ENCODE results near the gene RNF115. TPM values are rescaled to one million over a fixed set of nuclear protein-coding genes. Genes with fewer than 3 reads are reported as not detected.

Gene RNF115
- total and polyA plus RNA-seq, 2 of the 13 experiments (the other 11 are each of a cell fraction or from before 2014, with no cell fraction given), result 6.0 to 10.1 TPM

DNA sequence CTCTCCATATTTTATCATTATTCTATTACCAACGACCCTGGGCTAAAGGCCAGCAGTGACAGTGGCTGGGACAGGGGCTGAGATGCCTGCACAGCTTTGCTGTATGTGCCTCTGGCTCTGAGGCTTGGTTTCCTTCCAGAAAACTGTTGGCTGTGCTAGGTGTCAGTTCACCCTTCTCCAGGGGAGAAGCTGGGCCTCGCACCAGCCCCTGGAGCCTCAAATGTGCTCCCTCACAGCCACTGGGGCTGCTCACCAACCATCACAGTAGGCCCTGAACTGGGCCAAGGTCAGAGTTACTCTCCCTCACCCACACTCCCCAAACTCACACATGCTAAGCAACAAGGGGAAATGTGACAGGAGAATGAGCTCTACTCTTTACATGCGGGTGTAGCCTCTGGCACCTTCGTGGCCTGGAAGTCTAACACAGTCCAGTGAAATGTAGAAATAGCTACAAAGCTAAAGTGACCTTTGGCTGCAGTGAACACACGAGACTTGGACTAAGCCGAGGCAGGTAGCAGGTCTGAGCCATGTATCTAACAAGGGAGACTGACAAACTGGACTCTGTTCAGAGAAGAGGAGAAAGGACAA lies 109.3 kb downstream of the RNF115 start (continued):
- no peak for TF ChIP-seq NR2F2 (IDR thresholded peaks at IDR 0.05; ENCODE audit: borderline replicate concordance, low read depth)
- TF ChIP-seq ZFP91 (CRISPR knock-in tag; IDR thresholded peaks at IDR 0.05; ENCODE audit: borderline replicate concordance), result peak; percentile 29
- TF ChIP-seq ZNF547 (CRISPR knock-in tag; IDR thresholded peaks at IDR 0.05), result peak; percentile 88
- TF ChIP-seq, protein P1, sequence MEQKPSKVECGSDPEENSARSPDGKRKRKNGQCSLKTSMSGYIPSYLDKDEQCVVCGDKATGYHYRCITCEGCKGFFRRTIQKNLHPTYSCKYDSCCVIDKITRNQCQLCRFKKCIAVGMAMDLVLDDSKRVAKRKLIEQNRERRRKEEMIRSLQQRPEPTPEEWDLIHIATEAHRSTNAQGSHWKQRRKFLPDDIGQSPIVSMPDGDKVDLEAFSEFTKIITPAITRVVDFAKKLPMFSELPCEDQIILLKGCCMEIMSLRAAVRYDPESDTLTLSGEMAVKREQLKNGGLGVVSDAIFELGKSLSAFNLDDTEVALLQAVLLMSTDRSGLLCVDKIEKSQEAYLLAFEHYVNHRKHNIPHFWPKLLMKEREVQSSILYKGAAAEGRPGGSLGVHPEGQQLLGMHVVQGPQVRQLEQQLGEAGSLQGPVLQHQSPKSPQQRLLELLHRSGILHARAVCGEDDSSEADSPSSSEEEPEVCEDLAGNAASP (CRISPR knock-in tag; IDR thresholded peaks at IDR 0.05; ENCODE audit: borderline replicate concordance), result peak; percentile 62
- 0 out of 2 replicates have a peak, but pooled peaks have one; percentile 69 for TF ChIP-seq ZNF800 (CRISPR knock-in tag; IDR thresholded peaks at IDR 0.05)
- peak; percentile 59; the same call in 1 of the 2 replicates for TF ChIP-seq TGIF2 (CRISPR knock-in tag; IDR thresholded peaks at IDR 0.05)
- TF ChIP-seq RXRB (CRISPR knock-in tag; IDR thresholded peaks at IDR 0.05; ENCODE audit: borderline replicate concordance), result peak; percentile 82; the same call in 1 of the 2 replicates
- peak; percentile 58; the same call in 1 of the 2 replicates for TF ChIP-seq BHLHE40 (IDR thresholded peaks at IDR 0.05; ENCODE audit: low read length)
- TF ChIP-seq IRF1 (CRISPR knock-in tag; IDR thresholded peaks at IDR 0.05; ENCODE audit: low read depth), result 0 out of 2 replicates have a peak, but pooled peaks have one; percentile 71
- peak; percentile 60; the same call in 1 of the 2 replicates for TF ChIP-seq ZMAT3 (CRISPR knock-in tag; conservative IDR thresholded peaks at IDR 0.05)
- TF ChIP-seq HDAC1 (CRISPR knock-in tag; IDR thresholded peaks at IDR 0.05), result peak; percentile 80
- peak; percentile 90 for TF ChIP-seq ZBTB39 (CRISPR knock-in tag; IDR thresholded peaks at IDR 0.05)
- TF ChIP-seq, protein P2, sequence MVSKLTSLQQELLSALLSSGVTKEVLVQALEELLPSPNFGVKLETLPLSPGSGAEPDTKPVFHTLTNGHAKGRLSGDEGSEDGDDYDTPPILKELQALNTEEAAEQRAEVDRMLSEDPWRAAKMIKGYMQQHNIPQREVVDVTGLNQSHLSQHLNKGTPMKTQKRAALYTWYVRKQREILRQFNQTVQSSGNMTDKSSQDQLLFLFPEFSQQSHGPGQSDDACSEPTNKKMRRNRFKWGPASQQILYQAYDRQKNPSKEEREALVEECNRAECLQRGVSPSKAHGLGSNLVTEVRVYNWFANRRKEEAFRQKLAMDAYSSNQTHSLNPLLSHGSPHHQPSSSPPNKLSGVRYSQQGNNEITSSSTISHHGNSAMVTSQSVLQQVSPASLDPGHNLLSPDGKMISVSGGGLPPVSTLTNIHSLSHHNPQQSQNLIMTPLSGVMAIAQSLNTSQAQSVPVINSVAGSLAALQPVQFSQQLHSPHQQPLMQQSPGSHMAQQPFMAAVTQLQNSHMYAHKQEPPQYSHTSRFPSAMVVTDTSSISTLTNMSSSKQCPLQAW (CRISPR knock-in tag; IDR thresholded peaks at IDR 0.05), result peak; percentile 80; the same call in 1 of the 2 replicates
- TF ChIP-seq ZNF205 (CRISPR knock-in tag; IDR thresholded peaks at IDR 0.05), result peak; percentile 63; the same call in 1 of the 2 replicates
- no peak for TF ChIP-seq TIGD3 (CRISPR knock-in tag; IDR thresholded peaks at IDR 0.05; ENCODE audit: borderline replicate concordance)

All from HepG2 (cell line).